ENCODE data around the gene NMT2.
A peak's percentile ranks its signal among the peaks of the same experiment; 100 is the strongest.

The NMT2 gene

DNA sequence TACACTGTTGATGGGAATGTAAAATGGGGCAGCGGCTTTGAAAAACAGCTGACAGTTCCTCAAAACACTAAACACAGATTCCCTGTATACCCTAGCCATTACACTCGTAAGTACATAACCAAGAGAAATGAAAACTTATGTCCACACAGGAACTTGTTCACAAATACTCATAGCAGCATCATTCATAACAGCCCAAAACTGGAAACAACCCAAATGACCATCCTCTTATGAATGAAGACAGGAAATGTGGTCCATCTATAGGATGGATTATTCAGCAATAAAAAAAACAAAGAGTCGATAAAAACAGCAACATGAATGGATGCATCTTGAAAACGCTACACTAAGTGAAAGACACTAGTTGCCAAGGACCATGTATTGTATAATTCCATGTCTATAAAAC, 23.7 kb downstream of the NMT2 start:
- H3K4me3 ChIP-seq (replicated peaks in 1 of 2; ENCODE audit: low read depth in 2 of 2, low read length in 2 of 2): no peak overlapping the region
- TF ChIP-seq CTCF (IDR thresholded peaks at IDR 0.05; ENCODE audit: low read depth, low read length): no peak

GRCh38 chr10:15141136-15142054, 27.1 kb downstream of the NMT2 start:
- no peak for TF ChIP-seq CTCF (IDR thresholded peaks at IDR 0.05; ENCODE audit: low read depth, low read length)
- peak in 1 of 2 donors; percentile 36 for DNase-seq (ENCODE audit: low read depth in 2 of 2)
- no peak overlapping the region for H3K4me3 ChIP-seq (replicated peaks in 1 of 2; ENCODE audit: low read depth in 2 of 2, low read length in 2 of 2)

More for the DNA sequence above, 23.7 kb downstream of the NMT2 start:
- DNase-seq (ENCODE audit: low read depth in 2 of 2): peak in 1 of 2 donors; percentile 85

DNA sequence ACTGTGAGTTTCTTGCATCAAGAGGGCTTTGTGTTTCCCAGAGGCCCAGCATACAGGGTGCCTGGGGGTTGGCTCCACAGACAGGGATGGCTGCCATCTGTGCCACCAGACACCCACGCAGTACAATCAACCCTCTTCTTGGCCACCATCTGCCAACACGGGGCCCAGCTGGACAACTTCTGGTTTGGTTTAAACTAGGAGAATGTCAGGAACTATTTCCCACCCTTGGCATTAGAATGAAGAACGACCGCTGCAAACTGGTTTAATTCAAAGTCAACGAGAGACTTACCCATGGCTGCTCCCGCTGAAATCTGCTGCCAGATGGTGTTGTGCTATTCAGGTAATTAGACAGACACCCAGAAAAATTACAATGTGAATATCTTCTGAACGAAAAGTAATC, 27.8 kb downstream of the NMT2 start:
- DNase-seq (ENCODE audit: low read depth in 2 of 2): no peak
- no peak for TF ChIP-seq CTCF (IDR thresholded peaks at IDR 0.05; ENCODE audit: low read depth, low read length)
- H3K4me3 ChIP-seq (replicated peaks in 1 of 2; ENCODE audit: low read depth in 2 of 2, low read length in 2 of 2): no peak overlapping the region

DNA sequence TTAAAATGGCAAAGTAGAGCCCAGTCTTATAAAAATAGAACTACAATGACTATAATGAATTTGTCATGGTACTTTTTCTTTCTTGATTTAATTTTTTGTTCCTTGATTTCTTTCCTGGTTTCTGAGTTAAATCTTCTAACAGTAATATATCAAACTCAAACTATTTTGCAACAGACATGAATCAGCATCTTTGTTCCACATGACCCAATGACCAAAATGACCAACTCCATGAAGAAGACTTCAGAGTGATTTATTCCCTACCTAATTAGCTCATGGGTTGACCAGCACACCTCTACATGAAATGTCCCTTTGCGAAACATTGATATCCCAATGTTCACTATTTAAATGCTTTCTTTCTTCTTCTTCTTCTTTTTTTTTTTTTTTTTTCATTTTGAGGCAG, 30.9 kb downstream of the NMT2 start:
- peak; percentile 30 to 46 for DNase-seq (ENCODE audit: low read depth in 2 of 2)
- no peak overlapping the region for H3K4me3 ChIP-seq (replicated peaks in 1 of 2; ENCODE audit: low read depth in 2 of 2, low read length in 2 of 2)
- TF ChIP-seq CTCF (IDR thresholded peaks at IDR 0.05; ENCODE audit: low read depth, low read length): no peak

DNA sequence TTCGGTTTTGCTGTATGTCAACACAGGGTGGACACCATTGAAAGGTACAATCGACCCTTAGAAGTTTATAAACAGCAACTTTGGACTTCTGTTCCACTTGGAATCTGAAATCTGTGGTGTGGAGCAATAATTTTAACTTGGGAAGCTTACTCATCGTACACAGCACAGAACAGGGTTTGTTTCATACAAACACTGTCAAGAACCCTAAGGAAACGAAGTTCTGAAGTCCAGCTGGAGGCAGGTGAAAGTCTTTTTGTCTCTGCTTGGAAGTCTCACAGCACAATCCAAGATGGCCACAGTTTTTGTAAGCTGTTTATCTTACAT, 31.5 kb downstream of the NMT2 start:
- TF ChIP-seq CTCF (IDR thresholded peaks at IDR 0.05; ENCODE audit: low read depth, low read length): no peak
- no peak overlapping the region for H3K4me3 ChIP-seq (replicated peaks in 1 of 2; ENCODE audit: low read depth in 2 of 2, low read length in 2 of 2)
- peak; percentile 25 to 31 for DNase-seq (ENCODE audit: low read depth in 2 of 2)

GRCh38 chr10:15136129-15137035, 32.1 kb downstream of the NMT2 start:
- H3K4me3 ChIP-seq (replicated peaks in 1 of 2; ENCODE audit: low read depth in 2 of 2, low read length in 2 of 2): no peak overlapping the region
- DNase-seq (ENCODE audit: low read depth in 2 of 2): no peak
- TF ChIP-seq CTCF (IDR thresholded peaks at IDR 0.05; ENCODE audit: low read depth, low read length): no peak

Data from cardiac fibroblast (primary cell).